Common myeloid progenitor, CD34-positive (primary cell): ENCODE measurements around the gene FLNA.

Experiments
- CTCF ChIA-PET: fragments of 350-600 bp; sonication (Branson Sonifier 250); formaldehyde crosslinking; loops from one replicate; lab custom pipeline; 2021; ENCODE audit warnings: antibody characterized with exemption; lab: Charles Lee
- POLR2A ChIA-PET: fragments of 350-600 bp; sonication (Branson Sonifier 250); formaldehyde crosslinking; loops from one replicate; lab custom pipeline; 2021; ENCODE audit warnings: antibody characterized with exemption; lab: Charles Lee
- DNase-seq, 3 donors: peaks; one replicate each; pipeline versions ENCODE4 v3.0.0 to v3.0.0-alpha.2; 2013
- H3K27ac ChIP-seq, 2 experiments: 1 replicate in 1 of 2; 2 replicates in 1 of 2; pipeline ENCODE4 v1.7.0; 2013; ENCODE audit warnings: inconsistent platforms in 2 of 2, low read length in 2 of 2, mild to moderate bottlenecking in 2 of 2, low read depth in 1 of 2, moderate library complexity in 1 of 2; ENCODE audit not compliant: severe bottlenecking in 2 of 2, insufficient read depth in 1 of 2, poor library complexity in 1 of 2
- H3K27me3 ChIP-seq, 5 experiments: replicated peaks in 2 of 5; 1 replicate in 3 of 5; 2 replicates in 2 of 5; pipeline versions ENCODE4 v1.6.1 to v1.7.0; 2013; ENCODE audit warnings: low read length in 4 of 5, mild to moderate bottlenecking in 2 of 5, moderate library complexity in 2 of 5, inconsistent platforms in 1 of 5; ENCODE audit not compliant: insufficient read depth in 5 of 5, control insufficient read depth in 4 of 5
- H3K36me3 ChIP-seq, 4 experiments: 1 replicate in 2 of 4; 2 replicates in 2 of 4; pipeline versions ENCODE4 v1.6.1 to v1.7.0; 2013; ENCODE audit warnings: low read length in 3 of 4, control low read depth in 1 of 4, mild to moderate bottlenecking in 1 of 4; ENCODE audit not compliant: control insufficient read depth in 4 of 4, insufficient read depth in 4 of 4
- H3K4me1 ChIP-seq, 4 experiments: 1 replicate in 3 of 4; 2 replicates in 1 of 4; pipeline versions ENCODE4 v1.6.1 to v1.7.1; 2013; ENCODE audit warnings: low read length in 3 of 4, mild to moderate bottlenecking in 3 of 4, control low read depth in 1 of 4, inconsistent platforms in 1 of 4, moderate library complexity in 1 of 4; ENCODE audit not compliant: control insufficient read depth in 4 of 4, insufficient read depth in 4 of 4; ENCODE audit errors: control extremely low read depth in 1 of 4
- H3K4me3 ChIP-seq, 7 experiments: 1 replicate in 4 of 7; 2 replicates in 3 of 7; pipeline versions ENCODE4 v1.5.1 to v1.7.0; 2013; ENCODE audit warnings: mild to moderate bottlenecking in 7 of 7, low read length in 6 of 7, moderate library complexity in 6 of 7, inconsistent platforms in 2 of 7, low read depth in 2 of 7, control low read depth in 1 of 7; ENCODE audit not compliant: insufficient read depth in 4 of 7, control insufficient read depth in 1 of 7; ENCODE audit errors: extremely low read depth in 1 of 7
- H3K9me3 ChIP-seq, 5 experiments: 1 replicate in 4 of 5; 2 replicates in 1 of 5; pipeline versions ENCODE4 v1.6.1 to v1.7.1; 2013; ENCODE audit warnings: low read length in 4 of 5, mild to moderate bottlenecking in 2 of 5, inconsistent platforms in 1 of 5, low read depth in 1 of 5, moderate library complexity in 1 of 5; ENCODE audit not compliant: control insufficient read depth in 4 of 5, insufficient read depth in 2 of 5; ENCODE audit errors: control extremely low read depth in 1 of 5
- WGBS: methylation state at CpG from one replicate; pipeline ENCODE4 v1.1.5; 2013; ENCODE audit not compliant: insufficient coverage; 5-methylcytosine and 5-hydroxymethylcytosine counted together

FLNA gene

DNA sequence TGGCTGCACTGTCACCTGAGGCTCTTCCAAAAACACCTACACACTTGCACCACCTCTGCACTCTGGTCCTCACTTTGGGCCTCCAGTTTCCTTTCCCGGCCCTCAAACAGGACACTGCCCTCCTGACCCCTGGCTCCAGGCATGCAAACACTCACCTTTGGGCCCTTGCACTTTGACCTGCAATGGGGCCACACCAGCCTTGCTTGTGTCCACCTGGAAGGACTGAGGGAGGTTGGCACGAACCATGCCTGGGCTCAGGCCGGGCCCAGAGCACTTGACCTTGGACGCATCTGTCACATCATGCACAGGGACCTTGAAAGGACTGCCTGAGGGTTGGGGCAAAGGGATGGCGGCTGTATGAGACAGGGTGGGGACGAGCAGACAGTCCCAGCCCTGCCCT lies 15.6 kb downstream of the FLNA start:
- H3K27me3 ChIP-seq = no peaks in the 10 kb centered on the region
- 83% methylated on average over 6 of the region's 6 CpGs for WGBS
- DNase-seq = no peak
- CTCF ChIA-PET = no interaction called here
- H3K27ac ChIP-seq = no peak overlapping the region
- no peaks in the 10 kb centered on the region for H3K9me3 ChIP-seq
- no peaks in the 10 kb centered on the region for H3K4me1 ChIP-seq
- POLR2A ChIA-PET = no interaction called here
- H3K4me3 ChIP-seq = no peak overlapping the region
- H3K36me3 ChIP-seq = peaks cover 6 to 85% (median 56%) of the 10 kb centered on the region in 4 experiments

DNA sequence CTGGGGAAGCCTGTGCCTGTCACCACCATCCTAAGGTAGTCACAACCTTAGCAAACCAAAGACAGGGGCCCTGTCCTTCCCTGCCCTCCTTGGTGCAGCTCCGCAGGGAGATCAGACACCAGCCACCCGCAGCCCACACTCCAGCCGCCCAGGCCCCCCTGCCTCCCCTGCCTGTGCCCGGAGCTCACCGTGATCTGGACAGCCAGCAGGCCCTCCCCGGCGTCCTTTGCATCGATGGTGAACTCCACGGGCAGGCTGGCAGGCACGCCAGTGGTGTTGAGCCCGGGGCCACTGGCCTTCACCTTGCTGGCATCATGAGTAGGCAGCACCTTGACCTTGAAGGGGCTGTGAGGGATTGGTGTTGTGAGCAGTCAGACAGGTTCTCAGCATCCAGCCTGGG lies 16.4 kb downstream of the FLNA start:
- 87% methylated on average over 11 of the region's 11 CpGs for WGBS
- Histone ChIP-seq H3K4me1 (no peaks in the 10 kb centered on the region), H3K36me3 (peaks cover 6 to 89% (median 62%) of the 10 kb centered on the region in 4 experiments), H3K9me3 (no peaks in the 10 kb centered on the region), H3K4me3 (no peak overlapping the region), H3K27me3 (no peaks in the 10 kb centered on the region), H3K27ac (no peak overlapping the region)
- no peak for DNase-seq
- ChIA-PET CTCF (no interaction called here), POLR2A (no interaction called here)

DNA sequence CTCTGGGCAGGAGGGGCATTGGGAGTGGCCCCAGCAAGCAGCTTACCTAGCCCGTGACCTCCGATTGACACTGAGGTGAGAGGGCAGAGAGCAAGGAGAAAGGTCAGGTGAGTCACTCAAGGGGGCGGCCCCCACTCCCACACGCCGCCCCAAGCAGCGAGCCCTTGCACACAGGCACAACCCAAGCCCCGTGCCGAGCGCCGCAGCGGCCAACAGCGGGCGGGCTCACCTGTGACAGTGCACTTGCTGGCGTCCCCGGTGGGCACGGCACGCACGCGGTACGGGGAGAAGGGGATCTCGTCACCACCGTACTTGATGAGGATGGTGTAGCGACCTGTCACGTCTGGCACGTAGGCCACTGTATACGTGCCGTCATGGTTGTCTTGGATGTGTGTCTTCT lies 17.2 kb downstream of the FLNA start:
- CTCF ChIA-PET = no interaction called here
- no peak overlapping the region for H3K27ac ChIP-seq
- H3K36me3 ChIP-seq = peaks cover 6 to 90% (median 62%) of the 10 kb centered on the region in 4 experiments
- no peaks in the 10 kb centered on the region for H3K27me3 ChIP-seq
- DNase-seq = no peak
- no peak overlapping the region for H3K4me3 ChIP-seq
- no peaks in the 10 kb centered on the region for H3K9me3 ChIP-seq
- H3K4me1 ChIP-seq = no peaks in the 10 kb centered on the region
- POLR2A ChIA-PET = no interaction called here
- WGBS = 92% methylated on average over 23 of the region's 27 CpGs

DNA sequence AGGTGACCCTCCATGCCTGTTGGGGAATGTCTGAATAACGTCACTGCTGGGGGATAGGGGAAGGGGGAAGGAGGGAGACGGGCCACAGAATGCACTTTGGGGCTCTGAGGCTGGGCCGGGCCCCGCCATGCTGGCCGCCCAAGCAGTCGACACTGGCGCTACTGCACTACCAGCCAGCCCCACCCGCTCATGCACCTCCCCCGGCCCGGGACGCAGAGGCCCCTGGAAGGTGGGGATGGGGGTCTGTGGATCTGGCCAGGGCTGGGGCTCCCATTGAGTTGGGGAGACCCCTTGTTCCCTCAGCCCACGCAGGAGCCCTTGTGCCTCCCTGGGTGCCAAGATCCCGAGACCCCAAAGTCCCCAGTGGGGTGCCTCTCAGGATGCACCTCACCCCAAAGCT lies 17.8 kb downstream of the FLNA start:
- Histone ChIP-seq H3K27ac (no peak overlapping the region), H3K36me3 (peaks cover 6 to 90% (median 59%) of the 10 kb centered on the region in 4 experiments), H3K9me3 (no peaks in the 10 kb centered on the region), H3K4me1 (peaks cover 0 to 1% (median 0%) of the 10 kb centered on the region in 4 experiments), H3K4me3 (no peak overlapping the region), H3K27me3 (no peaks in the 10 kb centered on the region)
- DNase-seq = no peak
- CTCF ChIA-PET = no interaction called here
- POLR2A ChIA-PET = no interaction called here
- WGBS = 89% methylated on average over 11 of the region's 13 CpGs

DNA sequence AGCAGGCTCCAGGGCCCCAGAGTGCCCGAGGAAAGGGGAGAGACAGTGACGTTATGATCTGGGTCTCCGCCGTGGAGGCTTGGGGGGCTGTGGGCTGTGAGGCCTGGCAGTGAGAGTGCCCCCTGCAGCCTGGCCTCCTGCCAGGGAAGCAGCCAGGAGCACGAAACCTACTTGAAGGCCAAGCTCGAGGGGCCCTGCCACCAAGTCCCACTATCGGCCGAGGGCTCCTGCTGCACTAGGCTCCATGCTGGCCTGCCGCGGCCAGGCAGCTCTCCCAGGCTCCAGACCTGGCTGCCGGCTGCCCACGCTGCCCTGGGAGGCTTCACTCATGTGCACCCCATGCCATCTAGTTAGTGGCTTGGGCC lies 18.7 kb downstream of the FLNA start:
- ChIA-PET CTCF (interaction anchor here (1.8 kb wide), 1 partner anchor 18 kb away, joined by 4 read pairs; no protein-coding TSS in a partner anchor), POLR2A (no interaction called here)
- H3K27me3 ChIP-seq = peaks cover 0 to 1% (median 0%) of the 10 kb centered on the region in 5 experiments
- 94% methylated on average over 12 of the region's 12 CpGs for WGBS
- peaks cover 0 to 1% (median 0%) of the 10 kb centered on the region in 4 experiments for H3K4me1 ChIP-seq
- H3K27ac ChIP-seq = no peak overlapping the region
- H3K4me3 ChIP-seq = no peak overlapping the region
- no peaks in the 10 kb centered on the region for H3K9me3 ChIP-seq
- H3K36me3 ChIP-seq = peaks cover 6 to 93% (median 59%) of the 10 kb centered on the region in 4 experiments
- no peak for DNase-seq

DNA sequence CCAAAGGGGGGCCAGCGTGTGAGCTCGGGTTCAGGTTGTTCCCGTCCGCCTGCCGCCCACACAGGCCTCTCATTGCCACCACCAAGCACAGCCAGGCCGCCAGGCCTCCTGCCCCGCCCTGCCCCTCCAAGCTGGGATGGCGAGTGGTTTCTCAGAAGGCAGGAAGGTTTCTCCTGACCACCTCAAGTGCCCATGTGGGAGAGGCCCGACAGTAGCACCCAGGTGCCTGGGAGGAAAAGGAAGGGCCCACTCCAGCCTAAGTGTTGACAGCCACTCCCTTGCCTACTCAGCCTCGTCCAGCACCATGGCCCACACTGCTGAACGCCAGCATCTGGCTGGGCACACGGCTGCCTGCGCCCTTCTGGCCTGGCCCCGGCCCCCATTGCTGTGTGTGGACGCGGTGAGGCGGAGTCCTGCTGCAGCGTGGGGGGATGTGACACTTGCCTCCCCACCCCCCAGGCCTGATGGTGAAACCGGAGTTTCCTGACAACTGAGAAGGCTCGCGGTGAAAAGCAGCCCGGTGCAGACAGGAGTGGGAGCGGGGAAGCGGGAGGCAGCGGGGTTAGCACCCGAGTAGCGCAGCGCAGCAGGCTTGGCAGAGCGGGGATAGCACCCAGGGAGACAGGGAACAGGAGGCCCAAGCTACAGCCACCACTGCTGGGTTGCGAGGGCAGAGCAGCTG lies 19.2 kb downstream of the FLNA start:
- Histone ChIP-seq H3K27me3 (peaks cover 0 to 6% (median 0%) of the 10 kb centered on the region in 5 experiments), H3K27ac (no peak overlapping the region), H3K4me1 (peaks cover 0 to 1% (median 0%) of the 10 kb centered on the region in 4 experiments), H3K36me3 (peaks cover 6 to 97% (median 59%) of the 10 kb centered on the region in 4 experiments), H3K4me3 (no peak overlapping the region), H3K9me3 (no peaks in the 10 kb centered on the region)
- DNase-seq = no peak
- POLR2A ChIA-PET = no interaction called here
- 95% methylated on average over 30 of the region's 30 CpGs for WGBS
- CTCF ChIA-PET = interaction anchor here (1.8 kb wide), 1 partner anchor 18 kb away, joined by 4 read pairs; no protein-coding TSS in a partner anchor

DNA sequence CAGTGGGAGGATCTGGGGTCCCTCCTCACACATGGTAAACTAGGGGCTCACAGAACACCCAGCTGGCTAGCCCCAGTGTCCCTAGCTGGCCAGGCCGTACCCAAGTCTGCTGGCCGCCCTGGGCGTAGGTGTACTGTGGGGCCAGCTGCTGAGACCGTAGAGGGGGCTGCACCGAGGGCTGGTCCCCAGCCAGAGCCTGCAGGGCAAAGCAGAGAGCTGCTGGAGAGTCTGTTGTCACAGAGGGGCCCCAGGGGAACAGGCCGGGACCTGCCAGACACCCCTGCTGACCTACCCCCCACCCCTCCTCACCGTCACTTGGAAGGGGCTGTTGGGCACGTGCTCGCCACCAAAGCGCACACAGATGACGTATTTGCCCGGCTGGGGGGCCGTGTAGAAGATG lies 19.9 kb downstream of the FLNA start:
- Histone ChIP-seq H3K27ac (no peak overlapping the region), H3K4me3 (no peak overlapping the region), H3K27me3 (peaks cover 0 to 7% (median 0%) of the 10 kb centered on the region in 5 experiments), H3K9me3 (no peaks in the 10 kb centered on the region), H3K36me3 (peaks cover 5 to 97% (median 59%) of the 10 kb centered on the region in 4 experiments), H3K4me1 (peaks cover 0 to 1% (median 0%) of the 10 kb centered on the region in 4 experiments)
- WGBS = 96% methylated on average over 13 of the region's 13 CpGs
- ChIA-PET POLR2A (no interaction called here), CTCF (interaction anchor here (1.8 kb wide), 1 partner anchor 19 kb away, joined by 4 read pairs; no protein-coding TSS in a partner anchor)
- DNase-seq = no peak
